Neural progenitor cell (in vitro differentiated cells): ENCODE results near the gene PCSK6. TPM values are rescaled to one million over a fixed set of nuclear protein-coding genes. Genes with fewer than 3 reads are reported as not detected.
A peak's percentile ranks its signal among the peaks of the same experiment; 100 is the strongest.

Source experiments
- DNase-seq: peaks from one replicate; pipeline ENCODE4 v3.0.0-alpha.2; 2016; ENCODE audit warnings: low spot score
- H2AFZ ChIP-seq: fragments of 200-600 bp; sonication (generic); replicated peaks from 2 replicates; pipeline ENCODE4 v1.6.1; 2016; ENCODE audit warnings: antibody characterized with exemption
- H3F3A ChIP-seq: fragments of 200-600 bp; sonication (generic); 2 replicates; pipeline ENCODE4 v1.6.1; 2016; ENCODE audit warnings: antibody characterized with exemption, low read depth
- H3K27ac ChIP-seq: fragments of 200-600 bp; sonication (generic); 2 replicates; pipeline ENCODE4 v1.5.1; 2016; ENCODE audit warnings: mild to moderate bottlenecking
- H3K27me3 ChIP-seq: fragments of 200-600 bp; sonication (generic); 2 replicates; pipeline ENCODE4 v1.6.1; 2016; ENCODE audit warnings: mild to moderate bottlenecking, moderate library complexity
- H3K36me3 ChIP-seq: fragments of 200-600 bp; sonication (generic); 2 replicates; pipeline ENCODE4 v1.5.1; 2016
- H3K4me1 ChIP-seq: fragments of 200-600 bp; sonication (generic); 2 replicates; pipeline ENCODE4 v1.6.1; 2016; ENCODE audit warnings: mixed run types
- H3K4me2 ChIP-seq: fragments of 200-600 bp; sonication (generic); 2 replicates; pipeline ENCODE4 v1.6.1; 2016
- H3K4me3 ChIP-seq: fragments of 200-600 bp; sonication (generic); 2 replicates; pipeline ENCODE4 v1.5.1; 2016
- H3K79me2 ChIP-seq: fragments of 200-600 bp; sonication (generic); 2 replicates; pipeline ENCODE4 v1.6.1; 2016; ENCODE audit warnings: low read depth
- H3K9ac ChIP-seq: fragments of 200-600 bp; sonication (generic); 2 replicates; pipeline ENCODE4 v1.6.1; 2016
- H3K9me3 ChIP-seq: fragments of 200-600 bp; sonication (generic); 2 replicates; pipeline ENCODE4 v1.5.1; 2016; ENCODE audit warnings: low read depth
- H4K20me1 ChIP-seq: fragments of 200-600 bp; sonication (generic); 2 replicates; pipeline ENCODE4 v1.6.1; 2016; ENCODE audit warnings: low read depth
- H3K27ac Mint-ChIP-seq: 3 replicates; pipeline ENCODE4 v1.8.0; 2021; ENCODE audit warnings: mixed read lengths
- H3K27me3 Mint-ChIP-seq: 2 replicates; pipeline ENCODE4 v1.8.0; 2022; ENCODE audit warnings: low read depth, mild to moderate bottlenecking, inconsistent platforms, moderate library complexity, mixed read lengths; ENCODE audit not compliant: insufficient read depth
- H3K36me3 Mint-ChIP-seq: 3 replicates; pipeline ENCODE4 v1.8.0; 2021; ENCODE audit warnings: mixed read lengths
- H3K4me1 Mint-ChIP-seq: 3 replicates; pipeline ENCODE4 v1.8.0; 2021; ENCODE audit warnings: mixed read lengths
- H3K4me3 Mint-ChIP-seq: 3 replicates; pipeline ENCODE4 v1.8.0; 2021; ENCODE audit warnings: mild to moderate bottlenecking, moderate library complexity, mixed read lengths
- H3K9me3 Mint-ChIP-seq: 3 replicates; pipeline ENCODE4 v1.8.0; 2020; ENCODE audit warnings: mixed read lengths
- CTCF ChIP-seq: fragments of 200-600 bp; sonication (generic); IDR thresholded peaks from 2 replicates; pipeline ENCODE4 v1.5.1; 2017; ENCODE audit warnings: antibody characterized with exemption, mild to moderate bottlenecking
- EZH2 ChIP-seq: fragments of 200-600 bp; sonication (generic); IDR thresholded peaks from 2 replicates; pipeline ENCODE4 v1.6.1; 2017; ENCODE audit warnings: antibody characterized with exemption, mild to moderate bottlenecking, moderate library complexity
- EZH2phosphoT487 ChIP-seq: fragments of 200-600 bp; sonication (generic); IDR thresholded peaks from 2 replicates; pipeline ENCODE4 v1.6.1; 2017; ENCODE audit warnings: antibody characterized with exemption
- total RNA-seq: library from RNA; depleted of rRNA; stranded (reverse); fragments of >200 nt; gene quantifications from 2 replicates; pipeline ENCODE4 v1.2.3, GENCODE V29; 2015; ENCODE audit warnings: low replicate concordance

Gene PCSK6
- total RNA-seq, 1 donor from 2014 or later, result 1.9 TPM

- H3K9ac ChIP-seq, result no peak overlapping the region
- no peaks in the 10 kb centered on the region for H3K79me2 ChIP-seq
- no peaks in the 10 kb centered on the region for H3K9me3 ChIP-seq
- H2AFZ ChIP-seq, result no peak overlapping the region
- Mint-ChIP-seq H3K4me1 (peaks cover 13% of the 10 kb centered on the region), H3K27me3 (peaks cover 2% of the 10 kb centered on the region), H3K36me3 (no peaks in the 10 kb centered on the region), H3K4me3 (no peak overlapping the region), H3K9me3 (no peaks in the 10 kb centered on the region), H3K27ac (no peak overlapping the region)
- H3K4me1 ChIP-seq, result no peaks in the 10 kb centered on the region
- H3K4me2 ChIP-seq, result no peak overlapping the region
- H4K20me1 ChIP-seq, result no peaks in the 10 kb centered on the region
- no peak overlapping the region for H3K27ac ChIP-seq
- H3K4me3 ChIP-seq, result no peak overlapping the region
- no peaks in the 10 kb centered on the region for H3F3A ChIP-seq
- no peak for DNase-seq
- H3K36me3 ChIP-seq, result no peaks in the 10 kb centered on the region
- no peaks in the 10 kb centered on the region for H3K27me3 ChIP-seq
- TF ChIP-seq CTCF, result no peak
- TF ChIP-seq EZH2phosphoT487, result no peak
- no peak for TF ChIP-seq EZH2
These were observed 36.5 kb upstream of the PCSK6 start for GRCh38 chr15:101526021-101526420.

- Histone ChIP-seq H3K27me3 (no peaks in the 10 kb centered on the region), H3K4me3 (no peak overlapping the region), H3K36me3 (no peaks in the 10 kb centered on the region), H3K9me3 (no peaks in the 10 kb centered on the region), H4K20me1 (no peaks in the 10 kb centered on the region), H3K79me2 (no peaks in the 10 kb centered on the region), H3K4me2 (no peak overlapping the region), H3F3A (no peaks in the 10 kb centered on the region), H2AFZ (no peak overlapping the region), H3K27ac (no peak overlapping the region), H3K4me1 (no peaks in the 10 kb centered on the region), H3K9ac (no peak overlapping the region)
- no peak overlapping the region for H3K27ac Mint-ChIP-seq
- peaks cover 13% of the 10 kb centered on the region for H3K4me1 Mint-ChIP-seq
- H3K27me3 Mint-ChIP-seq, result peaks cover 4% of the 10 kb centered on the region
- no peak for DNase-seq
- no peaks in the 10 kb centered on the region for H3K9me3 Mint-ChIP-seq
- TF ChIP-seq EZH2 (no peak), CTCF (no peak), EZH2phosphoT487 (no peak)
- H3K36me3 Mint-ChIP-seq, result no peaks in the 10 kb centered on the region
- no peak overlapping the region for H3K4me3 Mint-ChIP-seq
These were observed 35.7 kb upstream of the PCSK6 start for GRCh38 chr15:101525087-101525669.

- Mint-ChIP-seq H3K4me3 (no peak overlapping the region), H3K27me3 (peaks cover 4% of the 10 kb centered on the region), H3K36me3 (peaks cover 2% of the 10 kb centered on the region), H3K9me3 (peaks cover 4% of the 10 kb centered on the region), H3K4me1 (peaks cover 9% of the 10 kb centered on the region), H3K27ac (peak overlapping the region; percentile 72)
- Histone ChIP-seq H3K4me3 (no peak overlapping the region), H3K79me2 (no peaks in the 10 kb centered on the region), H3K4me1 (no peaks in the 10 kb centered on the region), H2AFZ (no peak overlapping the region), H3K9me3 (no peaks in the 10 kb centered on the region), H4K20me1 (no peaks in the 10 kb centered on the region), H3K36me3 (no peaks in the 10 kb centered on the region), H3K9ac (no peak overlapping the region), H3F3A (no peaks in the 10 kb centered on the region), H3K27me3 (no peaks in the 10 kb centered on the region), H3K27ac (no peak overlapping the region), H3K4me2 (no peak overlapping the region)
- DNase-seq, result no peak
- no peak for TF ChIP-seq CTCF
- TF ChIP-seq EZH2phosphoT487, result no peak
- no peak for TF ChIP-seq EZH2
These were observed 34.0 kb upstream of the PCSK6 start for GRCh38 chr15:101523560-101523940.
